Mucosa of stomach (tissue), 1 donor: ENCODE data around the gene INSC.

Experiments used
- H3K27me3 ChIP-seq: one replicate; pipeline ENCODE4 v1.7.0; 2013; ENCODE audit warnings: mild to moderate bottlenecking, low read length; ENCODE audit not compliant: control insufficient read depth, insufficient read depth
- H3K36me3 ChIP-seq: one replicate; pipeline ENCODE4 v1.7.0; 2013; ENCODE audit warnings: low read length; ENCODE audit not compliant: control insufficient read depth, insufficient read depth
- H3K4me1 ChIP-seq: one replicate; pipeline ENCODE4 v1.7.0; 2013; ENCODE audit warnings: mild to moderate bottlenecking, low read length; ENCODE audit not compliant: control insufficient read depth, insufficient read depth
- H3K4me3 ChIP-seq: one replicate; pipeline ENCODE4 v1.7.0; 2013; ENCODE audit warnings: low read length
- H3K9ac ChIP-seq: one replicate; pipeline ENCODE4 v1.7.0; 2013; ENCODE audit warnings: mild to moderate bottlenecking, low read length, moderate library complexity
- H3K9me3 ChIP-seq: one replicate; pipeline ENCODE4 v1.7.0; 2013; ENCODE audit warnings: mild to moderate bottlenecking, low read length, moderate library complexity; ENCODE audit not compliant: control insufficient read depth
- donor health status: Pancreatic carcinoma.

The INSC gene

GRCh38 chr11:15141381-15141780, 26.7 kb downstream of the INSC start:
- H3K4me3 ChIP-seq: no peak overlapping the region
- H3K9me3 ChIP-seq: no peaks in the 10 kb centered on the region
- no peak overlapping the region for H3K9ac ChIP-seq
- H3K36me3 ChIP-seq: no peaks in the 10 kb centered on the region
- H3K27me3 ChIP-seq: no peaks in the 10 kb centered on the region
- peaks cover 23% of the 10 kb centered on the region for H3K4me1 ChIP-seq

GRCh38 chr11:15142838-15143237, 28.1 kb downstream of the INSC start:
- Histone ChIP-seq H3K27me3 (no peaks in the 10 kb centered on the region), H3K36me3 (no peaks in the 10 kb centered on the region), H3K4me1 (peaks cover 25% of the 10 kb centered on the region), H3K9me3 (no peaks in the 10 kb centered on the region), H3K9ac (no peak overlapping the region), H3K4me3 (no peak overlapping the region)

DNA sequence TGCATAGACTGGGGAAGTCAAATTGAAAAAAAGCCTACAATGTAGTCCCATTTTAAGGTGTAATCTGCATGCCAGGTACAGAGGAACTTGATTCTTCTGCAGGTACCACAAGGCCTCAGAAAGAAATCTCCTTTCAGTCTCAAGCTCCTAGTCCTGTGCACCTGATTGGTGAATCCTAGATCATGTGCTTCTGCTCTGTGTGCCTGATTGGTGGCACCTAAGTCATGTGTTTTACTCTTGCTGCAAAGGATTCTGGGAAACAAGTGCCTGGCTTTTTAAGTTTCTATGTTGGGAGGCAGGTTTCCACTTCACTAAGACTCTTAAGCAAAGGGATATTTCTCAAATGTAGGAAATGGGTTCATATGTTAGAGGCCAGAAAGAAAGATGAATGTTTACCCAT, 29.1 kb downstream of the INSC start:
- no peak overlapping the region for H3K9ac ChIP-seq
- H3K4me3 ChIP-seq: no peak overlapping the region
- H3K9me3 ChIP-seq: no peaks in the 10 kb centered on the region
- H3K27me3 ChIP-seq: no peaks in the 10 kb centered on the region
- H3K4me1 ChIP-seq: peaks cover 25% of the 10 kb centered on the region
- no peaks in the 10 kb centered on the region for H3K36me3 ChIP-seq

GRCh38 chr11:15144347-15144746, 29.6 kb downstream of the INSC start:
- Histone ChIP-seq H3K4me3 (no peak overlapping the region), H3K36me3 (no peaks in the 10 kb centered on the region), H3K4me1 (peaks cover 25% of the 10 kb centered on the region), H3K9me3 (no peaks in the 10 kb centered on the region), H3K9ac (no peak overlapping the region), H3K27me3 (no peaks in the 10 kb centered on the region)

DNA sequence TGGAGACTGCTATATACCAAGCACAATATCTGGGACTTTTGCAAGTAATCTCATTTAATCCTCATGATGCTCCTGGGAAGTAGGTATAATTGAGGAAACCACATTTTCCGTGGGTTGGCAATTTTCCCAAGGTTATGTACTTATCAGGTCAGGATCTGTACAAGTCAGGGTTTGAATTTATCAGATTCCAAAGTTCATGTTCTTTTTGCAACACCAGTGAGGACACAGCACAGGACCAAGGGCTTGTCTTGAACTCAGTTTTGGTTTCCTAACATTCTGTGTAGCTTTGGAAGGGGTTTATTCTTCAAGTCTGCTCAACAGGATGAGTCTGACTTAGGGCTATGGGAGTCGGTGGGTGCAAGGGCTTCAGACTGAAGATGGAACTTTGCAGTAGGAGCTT, 30.4 kb downstream of the INSC start:
- Histone ChIP-seq H3K9me3 (no peaks in the 10 kb centered on the region), H3K4me3 (no peak overlapping the region), H3K4me1 (peaks cover 25% of the 10 kb centered on the region), H3K9ac (no peak overlapping the region), H3K36me3 (no peaks in the 10 kb centered on the region), H3K27me3 (no peaks in the 10 kb centered on the region)

DNA sequence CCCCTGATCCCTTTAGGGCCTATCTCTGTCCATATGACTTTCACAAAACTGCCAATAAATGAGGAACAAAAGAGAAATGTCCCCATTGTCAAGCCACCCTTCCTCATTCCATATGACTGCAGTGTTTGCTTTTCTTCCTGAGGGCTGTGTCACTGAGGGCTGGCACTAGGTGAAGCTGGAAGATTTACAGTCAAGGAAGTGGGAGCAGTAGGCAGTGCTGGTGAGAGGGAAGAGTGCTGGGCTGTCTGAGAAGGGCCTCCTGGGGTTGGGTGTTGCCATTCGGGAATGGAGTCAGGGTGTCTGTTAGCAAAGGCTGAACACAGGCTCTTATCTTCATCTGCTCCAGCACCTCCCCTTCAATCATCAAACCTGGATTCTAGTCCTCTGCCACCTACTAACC, 30.9 kb downstream of the INSC start:
- H3K9me3 ChIP-seq: no peaks in the 10 kb centered on the region
- no peak overlapping the region for H3K9ac ChIP-seq
- H3K4me3 ChIP-seq: no peak overlapping the region
- no peaks in the 10 kb centered on the region for H3K36me3 ChIP-seq
- peaks cover 25% of the 10 kb centered on the region for H3K4me1 ChIP-seq
- H3K27me3 ChIP-seq: no peaks in the 10 kb centered on the region

DNA sequence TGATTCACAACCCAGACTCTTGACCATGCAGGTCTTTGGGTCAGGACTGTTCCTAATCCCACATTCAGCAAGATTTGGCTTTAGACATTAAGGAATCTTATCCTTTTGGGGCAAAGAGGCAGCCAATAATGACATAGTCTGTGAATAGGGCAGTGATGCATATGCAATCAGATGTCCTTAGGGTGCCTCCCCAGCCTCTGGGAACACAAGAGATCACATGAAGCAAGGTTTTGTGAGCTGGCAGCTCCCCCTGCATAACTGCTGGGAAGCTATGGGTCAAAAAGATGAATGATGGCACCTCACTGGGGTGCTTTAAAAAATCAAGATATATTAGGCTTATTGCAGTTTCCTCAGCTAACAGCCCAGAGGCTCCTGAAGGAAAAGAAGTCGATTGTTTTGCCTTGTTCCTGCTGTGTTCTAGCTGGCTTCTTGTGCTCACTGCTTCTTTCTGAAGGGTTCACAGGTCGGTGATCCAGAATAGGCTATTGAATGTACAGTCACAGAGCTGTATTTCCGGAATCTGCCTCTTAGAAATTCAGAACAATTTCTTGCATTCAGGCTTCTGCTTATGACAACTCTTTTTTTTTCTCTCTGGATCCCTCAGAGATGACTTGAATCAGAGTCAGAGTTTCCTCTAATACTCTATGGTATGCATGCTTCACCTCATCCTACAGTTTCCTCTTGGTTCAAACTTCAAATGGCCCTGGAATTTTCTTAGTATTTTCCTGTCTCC, 31.7 kb downstream of the INSC start:
- Histone ChIP-seq H3K27me3 (no peaks in the 10 kb centered on the region), H3K4me1 (peaks cover 25% of the 10 kb centered on the region), H3K36me3 (no peaks in the 10 kb centered on the region), H3K9ac (no peak overlapping the region), H3K9me3 (no peaks in the 10 kb centered on the region), H3K4me3 (no peak overlapping the region)

GRCh38 chr11:15148169-15148568, 33.4 kb downstream of the INSC start:
- no peaks in the 10 kb centered on the region for H3K36me3 ChIP-seq
- no peak overlapping the region for H3K9ac ChIP-seq
- H3K9me3 ChIP-seq: no peaks in the 10 kb centered on the region
- no peak overlapping the region for H3K4me3 ChIP-seq
- H3K27me3 ChIP-seq: no peaks in the 10 kb centered on the region
- peaks cover 25% of the 10 kb centered on the region for H3K4me1 ChIP-seq

DNA sequence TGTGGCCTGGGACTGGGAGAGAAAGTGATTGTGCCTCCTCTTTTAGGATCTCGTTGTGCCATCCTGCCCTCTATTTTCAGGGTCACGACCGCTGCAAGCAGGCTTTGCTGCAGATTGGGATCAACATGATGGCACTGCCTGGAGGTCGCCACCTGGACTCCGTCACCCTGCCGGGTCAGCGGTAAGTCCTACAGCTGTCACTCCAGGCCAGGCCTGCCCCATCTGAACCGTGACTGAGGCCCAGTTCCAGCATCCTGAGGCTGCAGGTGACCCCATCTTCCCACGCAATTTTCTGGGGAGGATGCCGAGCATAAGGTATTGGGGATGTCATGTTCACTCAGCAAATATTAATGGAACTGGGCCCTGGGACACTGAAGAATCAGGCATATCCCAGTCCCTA, 34.3 kb downstream of the INSC start:
- H3K4me1 ChIP-seq: peaks cover 25% of the 10 kb centered on the region
- no peaks in the 10 kb centered on the region for H3K27me3 ChIP-seq
- no peak overlapping the region for H3K9ac ChIP-seq
- H3K4me3 ChIP-seq: no peak overlapping the region
- no peaks in the 10 kb centered on the region for H3K9me3 ChIP-seq
- no peaks in the 10 kb centered on the region for H3K36me3 ChIP-seq

GRCh38 chr11:15150507-15150906, 35.8 kb downstream of the INSC start:
- Histone ChIP-seq H3K4me1 (peaks cover 11% of the 10 kb centered on the region), H3K4me3 (no peak overlapping the region), H3K36me3 (no peaks in the 10 kb centered on the region), H3K9ac (no peak overlapping the region), H3K9me3 (no peaks in the 10 kb centered on the region), H3K27me3 (no peaks in the 10 kb centered on the region)

- no peaks in the 10 kb centered on the region for H3K36me3 ChIP-seq
- H3K4me3 ChIP-seq: no peak overlapping the region
- H3K9me3 ChIP-seq: no peaks in the 10 kb centered on the region
- H3K27me3 ChIP-seq: no peaks in the 10 kb centered on the region
- H3K4me1 ChIP-seq: peaks cover 8% of the 10 kb centered on the region
- no peak overlapping the region for H3K9ac ChIP-seq
Measured at GRCh38 chr11:15153231-15153630, 38.5 kb downstream of the INSC start.

- Histone ChIP-seq H3K36me3 (no peaks in the 10 kb centered on the region), H3K9ac (no peak overlapping the region), H3K4me1 (peaks cover 16% of the 10 kb centered on the region), H3K4me3 (no peak overlapping the region), H3K9me3 (no peaks in the 10 kb centered on the region), H3K27me3 (no peaks in the 10 kb centered on the region)
Measured at GRCh38 chr11:15157181-15157580, 42.5 kb downstream of the INSC start.
